ENCODE data around the gene CDH22. TPM values are rescaled to one million over a fixed set of nuclear protein-coding genes. Genes with fewer than 3 reads are reported as not detected.

The CDH22 gene
- total RNA-seq, 1 experiment from 2014 or later, result not detected

DNA sequence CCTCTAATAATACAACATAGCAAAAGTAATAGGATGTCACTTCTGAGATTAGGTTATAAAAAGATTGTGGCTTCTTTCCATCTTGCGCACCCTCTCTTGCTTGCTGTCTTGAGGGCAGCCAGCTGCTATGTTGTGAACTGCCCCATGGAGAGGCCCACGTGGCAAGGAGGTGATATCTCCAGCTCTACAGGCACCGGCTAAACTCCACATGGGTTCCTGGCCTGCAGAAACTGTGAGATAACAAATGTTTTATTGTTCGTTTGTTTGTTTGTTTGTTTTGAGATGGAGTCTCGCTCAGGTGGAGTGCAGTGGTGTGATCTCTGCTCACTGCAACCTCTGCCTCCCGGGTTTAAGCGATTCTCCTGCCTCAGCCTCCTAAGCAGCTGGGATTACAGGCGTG, 152.2 kb downstream of the CDH22 start:
- Histone ChIP-seq H3K36me3 (no peaks in the 10 kb centered on the region), H3K9me3 (no peaks in the 10 kb centered on the region), H3K4me3 (no peak overlapping the region), H3K27me3 (peaks cover 21% of the 10 kb centered on the region)
- DNase-seq, result no peak

DNA sequence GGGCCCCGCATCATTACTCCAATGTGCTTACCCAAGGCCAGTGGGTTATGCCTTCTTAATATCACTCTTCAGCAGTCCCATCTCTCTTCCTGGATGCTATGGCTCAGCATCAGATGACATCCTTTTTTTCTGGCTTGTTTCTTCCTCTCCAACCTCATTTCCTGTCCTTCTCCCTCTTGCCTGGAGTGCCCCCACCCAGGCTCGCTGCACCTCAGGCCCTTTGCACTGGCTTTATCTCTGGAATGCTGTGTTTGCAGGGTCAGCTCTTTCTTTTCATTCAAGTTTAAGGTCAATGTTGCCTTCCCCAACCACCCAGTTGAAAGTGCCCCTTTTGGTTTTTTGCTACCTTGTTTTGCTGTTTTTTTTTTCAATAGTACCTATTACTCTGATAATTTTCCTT, 153.5 kb downstream of the CDH22 start:
- Histone ChIP-seq H3K27me3 (peaks cover 13% of the 10 kb centered on the region), H3K9me3 (no peaks in the 10 kb centered on the region), H3K4me3 (no peak overlapping the region), H3K36me3 (no peaks in the 10 kb centered on the region)
- no peak for DNase-seq

DNA sequence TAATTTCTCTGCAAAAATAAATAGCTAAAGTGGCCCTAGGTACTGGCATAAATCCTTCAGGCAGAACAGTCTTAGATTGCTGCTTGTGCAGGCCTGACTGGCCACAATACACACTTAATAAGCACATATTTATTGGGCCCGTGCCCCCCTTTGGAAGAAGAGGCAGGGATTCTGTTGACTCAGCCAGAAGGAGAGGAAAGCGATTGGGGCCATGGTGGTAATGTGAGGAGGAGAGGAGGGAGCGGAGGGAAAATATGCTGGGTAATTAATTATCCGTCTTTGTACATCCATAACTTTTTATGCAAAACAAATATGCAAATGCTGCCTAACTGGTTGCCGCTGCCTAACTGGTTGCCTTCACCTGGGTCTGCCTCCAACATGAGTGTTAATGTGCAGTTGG, 154.0 kb downstream of the CDH22 start:
- peaks cover 8% of the 10 kb centered on the region for H3K27me3 ChIP-seq
- no peak for DNase-seq
- H3K36me3 ChIP-seq, result no peaks in the 10 kb centered on the region
- no peak overlapping the region for H3K4me3 ChIP-seq
- H3K9me3 ChIP-seq, result no peaks in the 10 kb centered on the region

DNA sequence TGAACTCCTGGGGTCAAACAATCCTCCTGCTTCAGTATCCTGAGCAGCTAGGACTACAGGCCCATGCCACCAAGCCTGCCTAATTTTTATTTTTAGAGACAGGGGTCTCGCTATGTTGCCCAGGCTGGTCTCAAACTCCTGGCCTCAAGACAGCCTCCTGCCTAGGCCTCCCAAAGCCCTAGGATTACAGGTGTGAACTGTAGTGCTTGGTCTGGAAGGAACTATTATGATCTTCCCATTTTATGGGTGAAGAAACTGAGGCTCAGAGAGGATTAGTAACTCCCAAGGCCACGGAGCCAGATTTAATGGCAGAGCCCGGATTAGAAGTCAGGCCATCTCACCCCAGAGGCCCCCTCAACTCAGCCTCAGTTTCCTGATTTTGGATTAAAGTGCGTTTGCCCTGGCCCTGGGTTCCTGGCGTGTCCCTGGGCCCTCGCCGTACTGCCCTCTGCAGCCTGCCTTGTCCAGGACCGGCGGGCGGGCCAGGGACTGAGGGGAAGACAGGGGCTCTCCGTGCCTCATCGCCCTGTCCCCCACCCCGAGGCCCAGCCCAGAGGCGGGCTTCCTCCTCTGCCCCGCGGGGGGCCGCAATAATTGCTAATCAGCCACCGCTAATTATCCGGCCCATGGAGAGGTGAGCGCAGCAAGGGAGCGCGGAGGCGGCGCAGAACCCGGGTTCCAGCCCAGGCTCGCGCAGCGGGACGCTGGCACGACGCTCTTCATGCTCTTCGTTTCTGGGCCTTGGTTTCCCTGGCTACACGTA, 155.3 kb downstream of the CDH22 start:
- DNase-seq, result no peak
- no peak overlapping the region for H3K4me3 ChIP-seq
- no peaks in the 10 kb centered on the region for H3K9me3 ChIP-seq
- no peaks in the 10 kb centered on the region for H3K36me3 ChIP-seq
- H3K27me3 ChIP-seq, result peaks cover 6% of the 10 kb centered on the region; the same call in 1 of the 2 replicates

DNA sequence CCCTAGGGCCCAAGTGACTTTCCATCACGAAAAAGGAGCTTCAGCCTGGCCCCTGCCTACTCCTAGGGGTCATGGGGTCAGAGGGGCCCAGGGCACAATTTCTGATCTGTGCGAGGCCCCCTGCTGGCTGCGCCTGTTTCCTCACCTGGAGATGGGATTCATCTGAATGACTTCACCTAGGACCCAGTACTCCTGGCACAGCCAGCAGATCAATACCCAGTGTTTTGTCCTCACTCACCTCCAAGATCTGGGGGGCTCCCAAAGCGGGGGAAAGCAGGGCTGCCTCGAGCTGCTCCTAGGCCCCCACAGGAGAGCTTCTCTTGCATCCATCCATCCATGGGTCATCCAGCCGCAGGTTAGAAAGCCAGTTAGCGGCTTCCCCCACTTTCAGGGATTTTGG, 156.4 kb downstream of the CDH22 start:
- Histone ChIP-seq H3K4me3 (no peak overlapping the region), H3K9me3 (no peaks in the 10 kb centered on the region), H3K27me3 (peaks cover 6% of the 10 kb centered on the region; the same call in 1 of the 2 replicates), H3K36me3 (no peaks in the 10 kb centered on the region)
- no peak for DNase-seq

DNA sequence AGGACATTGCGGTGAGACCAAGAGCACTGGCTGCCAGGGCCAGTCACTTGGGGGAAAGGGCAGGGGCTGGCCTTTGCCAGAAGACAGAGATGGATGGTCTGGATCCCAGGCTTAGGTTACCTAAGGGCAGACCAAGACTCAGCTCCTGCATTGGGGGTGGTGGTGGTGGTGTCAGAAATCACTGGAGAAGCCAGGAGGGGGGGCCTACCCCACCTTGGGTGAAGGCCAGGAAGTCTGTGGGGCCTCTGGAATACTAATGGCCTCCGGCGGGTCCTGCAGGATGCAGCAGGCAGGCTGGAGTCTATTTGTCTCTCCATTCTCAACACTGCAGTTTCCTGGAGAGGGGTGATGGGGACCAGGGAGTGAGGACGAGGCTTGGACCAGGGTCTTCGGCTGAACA, 157.4 kb downstream of the CDH22 start:
- Histone ChIP-seq H3K4me3 (no peak overlapping the region), H3K9me3 (no peaks in the 10 kb centered on the region), H3K36me3 (no peaks in the 10 kb centered on the region), H3K27me3 (peaks cover 6% of the 10 kb centered on the region; the same call in 1 of the 2 replicates)
- no peak for DNase-seq

DNA sequence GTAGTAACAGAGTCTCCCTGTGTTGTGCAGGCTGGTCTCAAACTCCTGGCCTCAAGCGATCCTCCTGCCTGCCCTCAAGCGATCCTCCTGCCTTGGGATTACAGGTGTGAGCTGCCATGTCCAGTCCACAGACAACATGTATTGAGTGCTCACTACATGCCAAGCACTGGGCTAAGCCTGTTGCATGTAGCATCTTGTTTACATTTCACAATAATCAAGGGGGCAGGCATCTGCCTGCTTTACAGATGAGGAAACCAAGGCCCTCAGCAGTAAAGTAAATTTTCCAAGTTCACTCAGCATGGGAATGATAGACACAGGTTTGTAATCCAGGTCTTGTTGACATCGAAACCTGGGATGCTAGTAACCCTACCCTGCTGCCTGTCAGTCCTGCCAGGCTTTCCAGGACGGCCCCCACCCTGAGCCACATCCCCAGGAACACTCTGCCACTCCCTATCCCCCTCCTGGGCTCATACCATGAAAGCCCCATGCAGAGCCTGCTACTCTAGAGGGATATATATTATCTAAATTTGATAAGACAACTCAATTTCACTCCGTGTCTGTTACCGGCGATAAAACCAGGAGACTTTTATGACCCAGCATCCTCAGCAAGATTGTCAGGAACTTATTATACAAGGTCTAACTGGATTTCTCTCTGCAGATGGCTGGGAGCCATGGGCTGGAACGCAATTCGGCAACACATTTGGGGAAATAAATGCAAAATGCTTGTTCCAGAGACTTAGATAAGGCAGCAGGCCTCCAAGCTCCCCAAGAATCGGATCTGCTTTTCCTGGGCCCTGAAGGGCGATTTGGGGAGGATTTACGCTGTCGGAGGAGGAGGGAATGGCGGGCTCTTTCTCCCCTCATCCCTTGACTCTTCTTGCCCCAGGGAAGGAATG, 159.7 kb downstream of the CDH22 start:
- H3K27me3 ChIP-seq, result no peaks in the 10 kb centered on the region

DNA sequence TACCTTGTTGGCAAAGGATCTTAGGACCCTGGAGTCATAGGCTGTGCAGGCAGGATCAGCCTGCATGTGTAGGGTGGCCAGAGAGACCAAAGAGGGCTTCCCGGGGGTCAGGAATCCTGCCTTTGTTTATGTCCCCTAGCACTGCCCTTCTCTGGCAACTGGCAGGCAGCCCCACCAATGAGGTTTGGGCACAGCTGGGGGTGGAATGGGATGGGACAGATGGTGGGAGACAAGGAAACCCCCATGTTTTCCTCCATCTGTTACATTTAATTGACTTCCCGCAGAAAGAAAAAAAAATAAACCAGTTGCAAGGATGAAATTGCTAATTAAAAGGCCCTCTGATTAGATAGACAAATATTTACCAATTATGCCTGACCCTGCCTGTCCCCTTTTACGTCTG, 162.6 kb downstream of the CDH22 start:
- Histone ChIP-seq H3K4me3 (no peak overlapping the region), H3K27me3 (peaks cover 25% of the 10 kb centered on the region), H3K9me3 (no peaks in the 10 kb centered on the region), H3K36me3 (no peaks in the 10 kb centered on the region)
- no peak for DNase-seq

More for the DNA sequence above, 159.7 kb downstream of the CDH22 start:
- Histone ChIP-seq H3K4me3 (no peak overlapping the region), H3K9me3 (no peaks in the 10 kb centered on the region), H3K36me3 (no peaks in the 10 kb centered on the region)
- no peak for DNase-seq

DNA sequence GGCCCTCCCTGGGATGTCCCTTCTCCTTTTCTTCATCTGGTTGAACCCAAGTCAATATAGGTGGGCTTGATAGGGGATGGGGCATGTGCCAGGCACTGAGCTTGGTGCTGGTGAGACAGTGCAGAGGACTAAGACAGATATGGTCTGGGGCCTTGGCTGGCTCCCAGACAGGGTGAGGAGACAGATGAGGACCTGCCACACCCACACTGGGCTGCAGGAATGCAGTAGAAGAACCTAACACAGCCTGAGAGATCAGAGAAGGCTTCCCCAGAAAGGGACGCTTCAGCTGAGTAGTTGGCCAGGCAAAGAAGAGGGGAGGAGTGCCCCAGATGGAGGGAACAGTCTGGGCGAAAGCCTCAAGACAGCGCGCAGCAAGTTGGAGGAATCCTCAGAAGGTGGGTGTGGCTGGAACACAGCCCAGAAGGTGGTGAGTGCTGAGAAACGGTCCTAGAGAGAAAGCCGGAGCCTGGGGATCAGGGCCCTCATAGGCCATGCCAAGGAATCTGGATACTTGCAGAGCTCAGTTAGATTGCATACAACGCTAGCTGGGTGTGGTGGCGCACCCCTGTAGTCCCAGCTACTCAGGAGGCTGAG, 163.8 kb downstream of the CDH22 start:
- H3K4me3 ChIP-seq, result no peak overlapping the region
- peaks cover 29% of the 10 kb centered on the region for H3K27me3 ChIP-seq
- DNase-seq, result no peak

DNA sequence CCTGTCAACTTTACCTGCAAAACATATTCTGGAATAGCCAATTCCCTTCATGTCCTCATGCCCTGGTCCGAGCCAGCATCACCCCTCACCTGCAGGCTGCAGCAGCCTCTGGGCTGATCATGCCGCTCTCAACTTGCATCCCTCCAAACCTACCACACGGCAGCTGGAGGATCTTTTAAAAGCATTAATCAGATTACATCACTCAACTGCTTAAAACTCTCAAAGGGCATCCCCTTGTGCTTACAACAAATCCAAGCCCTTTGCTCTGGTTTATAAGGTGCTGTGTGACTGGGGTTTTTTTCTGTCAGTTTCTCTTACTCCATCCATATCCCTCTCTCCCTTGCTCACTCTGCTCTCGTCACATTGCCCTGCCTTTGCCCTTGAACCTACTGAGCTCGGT, 166.2 kb downstream of the CDH22 start:
- no peaks in the 10 kb centered on the region for H3K36me3 ChIP-seq
- no peaks in the 10 kb centered on the region for H3K9me3 ChIP-seq
- DNase-seq, result no peak
- H3K27me3 ChIP-seq, result peaks cover 29% of the 10 kb centered on the region
- no peak overlapping the region for H3K4me3 ChIP-seq

More for the DNA sequence above, 163.8 kb downstream of the CDH22 start:
- no peaks in the 10 kb centered on the region for H3K9me3 ChIP-seq
- H3K36me3 ChIP-seq, result no peaks in the 10 kb centered on the region

DNA sequence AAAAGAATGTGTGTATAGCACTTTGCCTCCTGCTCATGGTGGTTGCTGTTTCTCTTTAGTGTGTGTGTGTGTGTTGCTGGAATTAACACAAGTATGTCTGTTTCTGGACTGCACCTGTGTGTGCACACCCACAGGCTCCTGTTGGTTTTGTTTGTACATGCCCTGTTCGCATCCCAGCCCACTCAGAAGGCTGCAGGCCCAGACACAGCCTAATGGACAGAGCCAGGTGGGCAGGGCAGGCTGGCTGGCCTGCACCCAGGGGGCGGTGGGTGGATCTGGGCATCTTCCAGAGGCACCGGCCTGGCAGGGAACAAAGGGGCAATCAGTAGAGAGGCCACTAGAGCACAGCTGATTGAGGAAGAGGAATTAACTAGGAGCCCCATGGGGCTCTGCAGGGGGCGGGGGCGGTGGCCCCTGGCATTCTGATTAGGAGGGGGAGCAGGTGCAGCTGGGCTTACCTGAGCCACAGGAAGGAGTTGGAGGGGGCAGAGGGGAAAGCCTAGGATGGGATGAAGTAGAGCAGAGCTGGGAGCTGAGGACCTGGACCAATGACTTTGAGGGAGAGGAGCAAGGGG, 168.3 kb downstream of the CDH22 start:
- H3K27me3 ChIP-seq, result peaks cover 29% of the 10 kb centered on the region
- no peaks in the 10 kb centered on the region for H3K9me3 ChIP-seq
- no peak for DNase-seq
- no peak overlapping the region for H3K4me3 ChIP-seq
- no peaks in the 10 kb centered on the region for H3K36me3 ChIP-seq

DNA sequence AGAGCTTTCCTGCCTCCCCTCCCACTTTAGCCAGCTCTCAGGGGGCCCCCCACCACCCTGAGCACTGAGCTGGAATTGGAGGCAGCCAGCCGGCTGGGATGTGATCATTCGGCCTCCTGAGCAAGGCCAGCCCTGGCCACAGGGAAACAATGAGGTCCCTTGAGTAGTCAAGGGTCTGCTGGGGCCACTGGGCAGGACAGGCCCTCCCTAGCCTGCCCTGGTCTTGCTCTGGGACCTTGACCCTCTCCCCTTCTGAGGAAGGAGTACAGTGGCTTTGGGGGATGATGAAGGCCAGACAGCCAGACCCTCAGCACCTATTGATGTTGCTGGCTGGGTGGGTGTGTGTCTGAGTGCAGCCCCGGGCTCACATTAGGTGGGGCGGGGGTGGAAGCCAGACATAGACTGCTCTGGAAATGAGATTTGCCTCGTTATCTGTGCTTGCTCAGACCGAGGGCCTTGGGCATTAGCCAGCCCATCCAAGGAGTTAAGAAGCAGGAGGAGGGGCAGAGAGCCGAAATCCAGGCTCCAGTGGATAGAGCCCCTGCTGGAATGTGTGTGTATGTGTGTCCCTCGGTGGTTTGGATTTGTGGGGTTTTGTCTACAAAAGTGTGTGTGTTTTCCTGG, 168.9 kb downstream of the CDH22 start:
- H3K27me3 ChIP-seq, result peaks cover 29% of the 10 kb centered on the region
- DNase-seq, result no peak
- H3K4me3 ChIP-seq, result no peak overlapping the region
- H3K36me3 ChIP-seq, result no peaks in the 10 kb centered on the region
- no peaks in the 10 kb centered on the region for H3K9me3 ChIP-seq

DNA sequence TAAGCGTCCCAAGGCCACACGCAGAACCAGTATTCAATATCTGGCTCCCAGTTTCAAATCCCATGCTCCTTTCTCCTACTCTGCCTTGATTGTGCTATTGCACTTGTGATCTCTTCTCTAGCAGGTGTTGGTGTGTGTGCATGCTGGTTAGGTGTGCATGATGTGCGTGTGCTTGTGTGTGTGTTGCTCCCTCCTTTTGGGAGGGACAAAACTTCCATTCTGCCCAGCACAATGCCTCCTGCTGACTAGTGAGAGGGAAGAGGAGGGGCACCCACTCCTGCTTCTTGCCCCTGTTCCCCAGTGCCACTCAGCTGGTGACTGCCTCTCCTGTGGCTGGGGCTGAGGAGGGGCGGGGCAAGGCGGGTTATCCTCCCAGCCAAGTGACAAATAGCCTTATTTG, 170.5 kb downstream of the CDH22 start:
- Histone ChIP-seq H3K36me3 (no peaks in the 10 kb centered on the region), H3K4me3 (no peak overlapping the region), H3K9me3 (no peaks in the 10 kb centered on the region), H3K27me3 (peaks cover 23% of the 10 kb centered on the region)
- no peak for DNase-seq

DNA sequence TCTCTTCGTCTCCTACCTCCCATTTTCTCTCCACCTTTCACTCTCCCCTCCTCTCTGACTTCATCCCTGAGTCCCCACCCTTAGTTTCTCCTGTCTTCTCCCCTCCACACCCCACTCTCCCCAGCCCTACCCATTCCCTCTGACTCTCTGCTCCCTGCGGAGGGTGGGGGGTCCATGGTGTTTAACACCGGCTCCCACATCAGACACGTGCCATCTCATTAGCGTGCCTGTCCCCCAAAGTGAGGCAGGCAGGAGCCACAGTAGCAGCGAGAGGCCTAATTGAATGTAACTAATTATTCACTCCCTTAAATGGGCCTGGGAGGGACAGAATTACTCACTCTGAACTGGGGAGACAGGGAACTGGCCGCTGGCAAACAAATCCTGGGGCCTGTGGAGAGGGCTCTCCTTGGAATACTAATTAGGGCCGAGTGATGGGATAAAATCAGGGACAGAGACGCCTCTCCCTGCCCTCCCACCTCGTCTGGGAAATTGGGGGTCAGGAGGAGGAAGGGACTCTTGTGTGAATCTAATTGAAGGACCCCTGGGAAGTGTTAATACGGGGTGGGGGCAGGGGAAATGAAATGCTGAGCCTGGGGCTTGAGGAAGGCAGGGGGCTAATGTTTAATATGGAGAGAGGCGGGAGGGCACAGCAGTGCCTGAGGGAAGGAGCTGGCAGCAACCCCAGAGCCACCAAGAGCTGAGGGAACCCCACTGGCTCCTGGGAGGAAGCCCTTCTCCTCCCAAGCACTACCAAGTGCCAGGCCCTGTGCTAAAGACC, 172.3 kb downstream of the CDH22 start:
- no peak for DNase-seq
- Histone ChIP-seq H3K36me3 (no peaks in the 10 kb centered on the region), H3K9me3 (no peaks in the 10 kb centered on the region), H3K4me3 (no peak overlapping the region), H3K27me3 (peaks cover 21% of the 10 kb centered on the region)

DNA sequence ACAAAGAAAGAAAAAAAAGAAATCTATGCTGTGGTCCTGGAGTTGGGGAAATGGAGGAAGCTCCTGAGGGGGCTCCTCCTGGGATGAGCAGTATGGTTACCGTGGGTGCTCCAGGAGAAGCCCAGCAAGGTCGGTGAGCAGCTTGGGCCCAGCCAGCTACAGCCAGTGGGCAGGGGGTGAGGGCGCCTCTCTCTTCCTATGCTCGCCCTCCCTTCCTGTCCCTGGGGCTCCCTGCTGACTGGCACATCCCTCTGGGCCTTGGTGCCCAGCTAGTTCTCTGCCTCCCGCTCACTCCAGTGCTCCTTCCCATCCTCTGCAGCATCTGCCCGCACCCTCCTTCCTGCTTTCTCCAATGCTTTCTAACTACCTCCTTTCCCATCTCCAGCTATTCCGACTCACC, 173.6 kb downstream of the CDH22 start:
- DNase-seq, result no peak
- Histone ChIP-seq H3K4me3 (no peak overlapping the region), H3K9me3 (no peaks in the 10 kb centered on the region), H3K36me3 (no peaks in the 10 kb centered on the region), H3K27me3 (peaks cover 26% of the 10 kb centered on the region)
